ENCODE results near the gene SLC25A4. TPM values are rescaled to one million over a fixed set of nuclear protein-coding genes. Genes with fewer than 3 reads are reported as not detected.

The SLC25A4 gene
- 7.2 and 7.5 TPM in 2 replicates for total RNA-seq

DNA sequence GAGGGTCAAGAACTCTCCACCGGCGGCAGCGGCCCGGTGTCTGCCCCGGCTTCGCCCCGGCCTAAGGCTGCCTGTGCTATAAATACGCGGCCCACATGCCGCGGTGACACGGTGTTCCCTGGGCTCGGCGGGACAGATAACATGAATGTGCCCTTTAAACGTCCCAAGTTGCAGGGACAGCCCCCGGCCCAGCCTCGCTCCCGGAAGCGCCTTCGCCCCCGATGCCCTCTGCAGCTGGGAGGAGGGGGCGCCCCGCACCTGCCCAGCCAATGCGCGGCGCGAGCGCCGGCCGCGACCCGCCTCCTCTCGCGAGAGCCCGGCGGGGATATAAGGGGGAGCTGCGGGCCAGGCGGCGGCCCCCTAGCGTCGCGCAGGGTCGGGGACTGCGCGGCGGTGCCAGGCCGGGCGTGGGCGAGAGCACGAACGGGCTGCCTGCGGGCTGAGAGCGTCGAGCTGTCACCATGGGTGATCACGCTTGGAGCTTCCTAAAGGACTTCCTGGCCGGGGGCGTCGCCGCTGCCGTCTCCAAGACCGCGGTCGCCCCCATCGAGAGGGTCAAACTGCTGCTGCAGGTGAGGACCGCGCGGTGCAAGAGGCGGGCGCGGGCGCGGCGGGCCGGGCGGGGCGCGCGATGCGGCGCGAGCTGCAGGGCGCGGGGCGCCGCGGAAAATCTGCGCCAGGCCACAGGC lies at the start of gene SLC25A4:
SLC25A4 (plus strand) TSS at position 355 of the 689 bp plus-strand sequence; CDS start at position 462, 107 bp downstream.

Other genes starting within 250 kb of the SLC25A4 start
- gene HELT, start 124.8 kb upstream of the SLC25A4 start, total RNA-seq = not detected in 2 replicates
- gene CFAP97, start 60.7 kb downstream of the SLC25A4 start, total RNA-seq = 22.9 and 35.2 TPM in 2 replicates
- gene SNX25, start 66.3 kb downstream of the SLC25A4 start, total RNA-seq = 24.5 and 25.6 TPM in 2 replicates